Raji (cell line): Measurements from ENCODE around the gene ARHGAP40.

Source experiments
- POLR2A ChIP-seq: IDR thresholded peaks from 2 replicates; pipeline ENCODE4 v1.6.1; 2011; ENCODE audit warnings: low read depth, low read length, control low read depth; ENCODE audit not compliant: insufficient read depth

Gene ARHGAP40

GRCh38 chr20:38601216-38602184 is at the start of gene ARHGAP40:
ARHGAP40 (plus strand) TSS chr20:38601809.
- no peak for TF ChIP-seq POLR2A

- no peak for TF ChIP-seq POLR2A
Observed at GRCh38 chr20:38554986-38555385, 46.6 kb upstream of the ARHGAP40 start.

- no peak for TF ChIP-seq POLR2A
Observed at GRCh38 chr20:38555395-38555794, 46.2 kb upstream of the ARHGAP40 start.

DNA sequence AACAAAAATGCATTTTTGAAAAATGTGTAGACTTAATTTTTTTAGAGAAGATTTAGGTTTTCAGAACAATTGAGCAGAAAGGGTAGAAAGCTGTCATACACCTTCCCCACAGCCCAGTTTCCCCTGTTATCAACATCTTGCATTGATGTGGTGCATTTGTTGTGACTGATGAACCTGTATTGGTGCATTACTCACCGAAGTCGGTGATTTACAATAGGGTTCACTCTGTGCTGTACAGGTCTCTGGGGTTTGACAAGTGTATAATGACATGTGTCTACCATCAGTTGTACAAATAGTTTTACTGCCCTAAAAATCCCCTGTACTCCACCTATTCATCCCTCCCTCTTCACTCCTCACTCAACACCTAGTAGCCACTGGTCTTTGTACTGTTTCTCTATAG is 44.4 kb upstream of the ARHGAP40 start:
- TF ChIP-seq POLR2A, result no peak

DNA sequence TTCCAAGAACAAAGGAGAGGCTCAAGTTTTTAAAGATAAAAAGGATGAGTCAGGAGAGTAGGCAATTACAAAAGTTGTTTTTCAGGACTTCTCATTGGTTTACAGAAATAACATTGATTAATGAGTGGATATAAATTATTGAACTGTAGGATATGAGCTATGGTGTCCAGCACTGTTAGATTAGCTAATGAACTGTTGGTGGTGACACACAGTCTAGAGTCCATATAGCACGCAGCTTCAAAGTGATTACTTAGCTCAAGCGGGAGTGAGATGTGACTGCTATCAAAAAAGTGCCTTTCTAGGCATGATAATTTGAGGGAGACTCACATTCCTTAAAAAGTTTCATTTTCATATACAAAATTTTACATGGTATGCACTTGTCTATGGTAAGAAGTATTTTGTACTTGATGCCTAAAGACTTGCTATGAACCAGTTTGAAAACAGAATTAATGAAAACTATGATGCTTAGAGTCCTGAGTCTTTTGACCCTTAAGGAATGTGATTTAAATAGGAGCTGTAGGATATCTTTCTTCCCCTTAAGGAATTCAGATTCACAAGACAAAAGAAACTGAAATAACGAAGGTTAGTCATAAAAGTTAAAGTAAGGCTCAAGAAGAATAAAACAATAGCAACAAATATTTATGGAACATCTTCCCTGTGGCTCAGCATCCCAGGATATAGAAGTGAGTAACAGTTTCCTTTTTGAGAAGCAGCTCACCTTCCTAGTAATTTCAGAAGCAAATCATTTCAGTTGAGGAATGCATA is 42.8 kb upstream of the ARHGAP40 start:
- TF ChIP-seq POLR2A, result no peak

- TF ChIP-seq POLR2A, result no peak
Observed at GRCh38 chr20:38559764-38560163, 41.8 kb upstream of the ARHGAP40 start.

DNA sequence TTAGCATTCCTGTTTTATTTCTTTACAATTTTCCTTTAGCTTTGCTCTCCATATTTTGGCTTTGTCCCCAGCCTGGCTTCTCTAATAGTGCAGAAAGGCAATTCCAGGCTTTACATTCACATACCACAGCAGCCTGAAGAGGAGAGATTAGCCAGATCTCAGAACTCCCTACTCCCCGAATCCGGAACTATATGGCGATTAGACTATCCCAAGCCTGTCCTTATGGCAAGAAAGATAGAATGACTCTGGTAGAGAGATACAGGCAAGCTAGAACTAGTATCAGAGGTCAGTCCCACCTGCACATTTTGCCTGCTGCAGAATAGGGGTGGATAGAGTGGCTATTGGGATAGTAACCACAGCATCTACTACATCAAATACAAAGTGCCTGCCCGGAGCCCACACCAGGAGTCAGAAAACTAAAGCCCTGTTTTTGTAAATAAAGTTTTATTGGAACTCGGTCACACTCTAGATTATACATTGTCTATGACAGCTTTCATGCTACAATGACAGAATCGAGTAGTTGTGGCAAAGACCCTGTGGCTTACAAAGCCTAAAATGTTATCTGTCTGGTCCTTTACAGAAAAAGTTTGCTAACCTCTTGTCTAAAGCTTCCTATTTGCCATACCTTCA is 37.7 kb upstream of the ARHGAP40 start:
- TF ChIP-seq POLR2A, result no peak

DNA sequence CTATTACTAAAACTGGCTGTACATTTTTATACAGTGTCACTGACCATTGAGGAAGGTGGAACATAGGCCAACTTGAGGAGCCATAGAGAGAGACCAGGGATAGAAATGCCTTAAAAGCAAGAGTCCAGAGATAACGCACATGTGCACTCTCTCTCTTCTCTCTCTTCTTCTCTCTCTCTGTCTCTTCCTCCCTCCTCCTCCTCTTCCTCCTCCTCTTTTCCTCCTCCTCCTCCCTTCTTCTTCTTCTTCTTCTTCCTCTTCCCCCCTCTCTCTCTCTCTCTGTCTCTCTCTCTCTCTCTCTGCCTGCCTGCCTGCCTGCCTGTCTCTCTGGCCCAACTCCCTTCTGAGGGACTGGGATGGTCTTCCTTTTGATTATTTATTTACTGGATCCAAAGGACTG is 36.9 kb upstream of the ARHGAP40 start:
- no peak for TF ChIP-seq POLR2A

- TF ChIP-seq POLR2A, result no peak
Observed at GRCh38 chr20:38566036-38566598, 35.5 kb upstream of the ARHGAP40 start.

DNA sequence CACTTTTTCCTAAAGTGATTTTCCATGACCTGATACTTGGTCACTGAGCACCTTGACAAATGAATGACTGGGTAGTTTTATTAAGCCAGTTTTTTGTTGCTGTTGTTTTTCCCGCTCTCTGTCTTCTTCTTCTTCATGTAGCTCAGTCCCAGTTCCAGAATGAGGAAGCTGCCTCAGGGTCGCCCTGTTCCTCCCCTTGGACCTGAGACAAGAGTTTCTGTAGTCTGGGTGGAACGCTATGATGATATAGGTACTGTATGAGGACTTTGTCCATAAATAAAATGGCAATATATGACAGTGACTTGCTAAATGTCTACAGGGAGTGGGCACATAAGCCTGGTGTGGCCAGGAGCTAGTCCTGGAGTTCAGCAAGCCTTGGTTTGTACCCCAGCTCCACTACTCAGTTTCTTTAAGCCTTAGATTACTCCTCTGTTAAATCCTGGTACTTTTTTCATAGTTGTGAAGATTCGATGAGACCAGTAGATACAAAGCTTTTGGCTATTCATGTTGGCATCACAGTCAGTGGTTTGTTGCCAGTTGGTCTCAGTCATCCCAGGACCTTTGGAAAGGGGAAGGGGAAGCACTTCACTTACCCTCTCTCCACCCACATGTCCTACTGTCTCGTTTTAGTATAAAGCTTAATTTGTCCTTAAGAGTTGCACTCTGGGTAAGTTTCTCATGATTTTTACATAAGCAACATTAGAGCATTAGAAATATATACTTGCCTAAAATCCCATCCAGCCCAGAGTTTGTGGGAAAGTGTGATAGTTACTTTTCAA is 31.7 kb upstream of the ARHGAP40 start:
- TF ChIP-seq POLR2A, result no peak

GRCh38 chr20:38573413-38573812 is 28.2 kb upstream of the ARHGAP40 start:
- no peak for TF ChIP-seq POLR2A

DNA sequence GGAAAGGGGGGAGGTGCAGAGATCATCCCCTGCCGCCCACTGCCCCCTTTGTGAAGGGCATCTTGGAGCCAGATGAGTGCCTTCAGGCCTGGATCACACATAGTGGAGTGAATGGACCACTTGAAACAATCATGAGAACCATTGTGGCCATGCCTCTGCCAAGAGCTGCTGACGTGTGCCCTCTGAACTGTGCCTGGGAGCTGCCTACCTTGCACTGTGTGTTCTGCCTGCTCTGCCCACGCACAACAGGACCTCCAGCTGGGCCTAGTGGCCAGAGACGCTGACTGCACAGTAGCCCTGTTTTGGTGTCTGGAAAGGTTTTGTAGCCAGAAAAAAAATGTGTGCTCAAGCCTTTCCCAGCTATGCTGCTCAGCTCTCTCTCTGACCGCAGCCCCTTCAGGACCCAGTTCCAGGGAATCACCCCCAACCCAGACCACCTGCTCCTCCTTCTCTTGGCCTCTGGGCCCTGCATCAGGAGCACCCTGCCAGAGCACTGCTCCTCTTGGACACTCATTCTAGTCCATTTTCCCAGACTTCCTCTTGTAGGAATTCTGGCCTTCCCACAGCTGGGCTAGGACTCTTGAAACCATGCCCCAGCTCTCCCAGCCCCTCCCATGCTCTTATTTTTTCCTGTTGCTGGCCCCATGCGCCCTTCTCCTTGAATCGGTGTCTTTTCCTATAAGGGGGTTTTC is 22.2 kb upstream of the ARHGAP40 start:
- TF ChIP-seq POLR2A, result no peak

DNA sequence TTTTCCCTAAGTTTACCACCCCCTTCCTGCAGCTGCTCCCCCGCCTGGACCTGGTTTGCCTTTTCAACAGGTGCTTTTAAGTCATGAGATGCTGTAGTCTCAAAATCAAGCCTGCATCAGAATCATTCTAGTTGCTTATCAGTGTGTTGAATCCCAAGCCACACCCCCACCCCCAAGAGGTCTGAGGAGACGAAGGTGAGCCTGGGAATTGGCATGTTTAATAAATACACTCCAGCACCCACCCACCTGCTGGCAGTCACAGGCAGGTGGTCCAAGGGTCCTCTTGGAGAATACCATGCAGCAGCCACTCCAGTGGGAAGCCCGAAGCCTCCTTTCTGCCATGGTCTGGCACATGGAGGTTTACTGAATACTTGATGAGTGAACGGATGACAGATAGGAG is 21.7 kb upstream of the ARHGAP40 start:
- no peak for TF ChIP-seq POLR2A

- no peak for TF ChIP-seq POLR2A
Observed at GRCh38 chr20:38581013-38581412, 20.6 kb upstream of the ARHGAP40 start, which contains the start of gene ADIG. ADIG (plus strand) TSS chr20:38581197; CDS start chr20:38581251, 54 bp downstream.
